ENCODE data around the gene RBKS. TPM values are rescaled to one million over a fixed set of nuclear protein-coding genes. Genes with fewer than 3 reads are reported as not detected.

Gene RBKS
- 6.9 to 8.1 TPM (median 7.7 TPM) in 5 replicates for total RNA-seq (2022; extraction: Qiagen RNA extraction; ENCODE audit: low read depth)

GRCh38 chr2:27890146-27890923 lies at the start of gene RBKS, which contains the start of gene BABAM2:
Gene RBKS (minus strand): TSS chr2:27890387. CDS start chr2:27890345, 42 bp downstream.
Gene BABAM2 (plus strand): TSS chr2:27890729. CDS start chr2:27894557, 3,828 bp downstream.

GRCh38 chr2:27771548-27772335 lies 118.4 kb downstream of the RBKS start, which contains the start of gene MRPL33:
Gene MRPL33 (plus strand): TSS chr2:27771719. CDS start chr2:27771778, 59 bp downstream.

Other genes starting within 250 kb of the RBKS start
- 26.4 to 34.3 TPM (median 32.0 TPM) in 5 replicates for gene SUPT7L, start 226.8 kb downstream of the RBKS start, total RNA-seq (2022; extraction: Qiagen RNA extraction; ENCODE audit: low read depth)
- gene SLC4A1AP, start 226.5 kb downstream of the RBKS start, total RNA-seq (2022; extraction: Qiagen RNA extraction; ENCODE audit: low read depth), result 30.4 to 42.7 TPM (median 31.5 TPM) in 5 replicates
- 294 to 625 TPM (median 311 TPM) in 5 replicates for gene MRPL33, start 118.7 kb downstream of the RBKS start, total RNA-seq (2022; extraction: Qiagen RNA extraction; ENCODE audit: low read depth)
- 43.2 to 63.3 TPM (median 47.0 TPM) in 5 replicates for gene BABAM2, start 342 bp upstream of the RBKS start, total RNA-seq (2022; extraction: Qiagen RNA extraction; ENCODE audit: low read depth)

All from A549 treated with ZK216348 at 1 μM for 4 hours (cell line).